Ectodermal cell (in vitro differentiated cells): ENCODE measurements around the gene AHDC1.

Source experiments
- H3K27ac ChIP-seq: 2 replicates; pipeline ENCODE4 v1.7.0; 2013; ENCODE audit warnings: mild to moderate bottlenecking, low read depth, low read length; ENCODE audit not compliant: insufficient read depth, poor library complexity, severe bottlenecking
- H3K27me3 ChIP-seq: 2 replicates; pipeline ENCODE4 v1.7.0; 2013; ENCODE audit warnings: mild to moderate bottlenecking, low read length; ENCODE audit not compliant: insufficient read depth, control insufficient read depth, poor library complexity, severe bottlenecking
- H3K36me3 ChIP-seq: one replicate; pipeline ENCODE4 v1.7.0; 2013; ENCODE audit warnings: low read length; ENCODE audit not compliant: control insufficient read depth, insufficient read depth
- H3K4me1 ChIP-seq: one replicate; pipeline ENCODE4 v1.7.0; 2013; ENCODE audit warnings: low read length; ENCODE audit not compliant: control insufficient read depth, insufficient read depth
- H3K4me3 ChIP-seq: 2 replicates; pipeline ENCODE4 v1.7.0; 2013; ENCODE audit warnings: low read depth, low read length, control low read depth; ENCODE audit not compliant: insufficient read depth
- H3K9me3 ChIP-seq: 2 replicates; pipeline ENCODE4 v1.7.0; 2013; ENCODE audit warnings: mild to moderate bottlenecking, low read length, moderate library complexity; ENCODE audit not compliant: control insufficient read depth
- WGBS, 2 experiments: methylation state at CpG; one replicate each; pipeline ENCODE4 v1.1.7; 2013; ENCODE audit warnings: missing lambda C conversion rate in 2 of 2; 5-methylcytosine and 5-hydroxymethylcytosine counted together

AHDC1 gene

DNA sequence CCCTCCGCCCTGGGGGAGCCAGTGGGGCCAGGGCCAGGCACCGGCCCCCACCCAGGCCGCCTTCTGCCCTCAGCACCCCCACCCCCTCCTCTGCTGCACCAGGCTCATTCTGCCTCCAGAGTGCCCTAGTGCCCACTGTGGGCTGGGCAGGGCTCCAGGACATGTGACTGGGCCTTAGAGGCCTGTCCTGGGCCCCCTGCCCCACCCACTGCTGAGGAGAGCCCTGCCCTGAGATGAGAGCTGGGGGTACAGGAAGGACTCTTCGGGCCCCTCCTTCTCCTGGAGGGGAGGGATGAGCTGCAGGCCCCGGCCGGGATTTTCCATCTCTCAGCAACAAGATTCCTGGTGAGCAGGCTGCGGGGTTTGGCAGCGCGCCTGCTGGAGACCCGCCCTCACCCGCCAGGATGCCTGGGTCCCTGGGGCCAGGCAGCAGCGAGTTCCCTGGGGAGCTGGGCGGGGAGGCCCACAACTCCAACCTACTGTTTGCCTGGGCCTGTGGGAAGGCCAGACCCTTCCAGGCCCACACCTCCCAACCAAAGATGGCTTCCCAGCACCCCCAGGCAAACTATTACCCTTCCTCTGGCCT, 14.0 kb downstream of the AHDC1 start:
- Histone ChIP-seq H3K4me1 (peaks cover 58% of the 10 kb centered on the region), H3K36me3 (peaks cover 7% of the 10 kb centered on the region), H3K27ac (no peak overlapping the region), H3K9me3 (no peaks in the 10 kb centered on the region), H3K4me3 (no peak overlapping the region), H3K27me3 (no peaks in the 10 kb centered on the region)
- 62 to 71% methylated on average over 13 of the region's 13 CpGs for WGBS, 2 experiments

DNA sequence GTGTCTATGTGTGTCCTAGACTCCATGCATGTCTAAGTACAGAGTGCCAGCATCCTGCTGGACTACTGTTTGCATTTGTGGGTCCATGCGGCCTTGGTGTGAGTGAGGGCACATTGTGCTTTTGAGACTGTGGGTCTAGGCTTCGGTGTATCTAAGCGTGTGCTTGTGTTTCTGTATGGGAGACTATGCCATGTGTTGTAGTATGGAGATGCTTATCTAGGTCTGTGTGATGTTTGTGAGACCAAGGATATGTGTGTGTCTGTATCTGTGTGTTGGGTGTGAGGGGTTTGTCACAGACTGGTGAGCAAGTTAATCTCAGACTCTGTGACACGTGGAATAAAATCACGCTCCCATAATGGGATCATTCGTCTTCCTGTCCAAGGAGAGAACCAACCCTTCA, 14.5 kb downstream of the AHDC1 start:
- no peaks in the 10 kb centered on the region for H3K9me3 ChIP-seq
- peaks cover 57% of the 10 kb centered on the region for H3K4me1 ChIP-seq
- H3K4me3 ChIP-seq, result no peak overlapping the region
- no peaks in the 10 kb centered on the region for H3K27me3 ChIP-seq
- H3K27ac ChIP-seq, result no peak overlapping the region
- H3K36me3 ChIP-seq, result peaks cover 9% of the 10 kb centered on the region
- WGBS, 2 experiments, result 93 to 96% methylated on average over 6 of the region's 6 CpGs

DNA sequence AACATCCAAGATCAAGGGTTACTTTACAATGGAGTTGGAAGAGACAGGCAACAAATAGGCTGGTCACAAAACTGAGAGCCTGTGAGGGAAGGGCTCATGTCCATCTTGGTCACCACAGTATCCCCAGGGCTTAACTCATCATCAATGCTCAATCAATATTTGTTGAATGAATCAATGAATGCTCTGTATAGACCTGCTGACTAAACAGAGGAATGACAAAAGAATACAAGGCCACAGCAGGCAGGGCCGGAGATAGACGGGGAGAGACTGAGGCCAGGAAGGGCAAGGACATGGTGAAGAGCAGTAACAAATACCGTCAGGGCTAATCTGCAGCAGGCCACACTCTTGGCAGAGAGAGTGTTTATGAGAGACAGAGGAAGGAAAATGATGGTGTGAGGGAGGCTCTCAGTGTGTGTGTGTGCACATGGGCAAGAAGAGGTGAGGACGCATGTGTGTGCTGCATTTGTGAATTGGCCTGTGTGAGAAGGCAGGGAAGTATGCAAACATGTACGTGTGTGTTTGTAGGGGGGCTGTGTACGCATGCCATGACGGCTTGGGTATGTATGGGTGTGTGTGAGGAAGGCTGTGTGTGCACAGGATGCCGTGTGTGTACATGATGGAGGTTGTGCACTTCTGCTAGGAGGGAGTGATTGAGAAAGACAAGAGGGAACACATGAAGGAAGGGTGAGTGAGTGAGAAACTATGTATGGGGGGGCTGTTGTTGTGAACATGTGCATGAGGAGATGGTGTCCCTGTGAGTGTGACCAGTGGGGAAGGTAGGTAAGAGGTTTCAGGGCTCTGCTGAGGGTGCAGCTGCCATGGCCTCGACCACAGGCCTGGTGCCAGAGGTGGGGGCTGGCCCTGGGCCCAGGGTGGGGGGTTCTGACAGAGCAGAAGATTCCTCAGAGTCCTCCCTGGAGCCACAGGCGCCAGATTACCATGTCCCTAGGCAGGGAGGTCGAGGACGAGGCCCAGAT, 15.4 kb downstream of the AHDC1 start:
- WGBS, 2 experiments, result 94% methylated on average over 12 of the region's 12 CpGs
- H3K27me3 ChIP-seq, result no peaks in the 10 kb centered on the region

DNA sequence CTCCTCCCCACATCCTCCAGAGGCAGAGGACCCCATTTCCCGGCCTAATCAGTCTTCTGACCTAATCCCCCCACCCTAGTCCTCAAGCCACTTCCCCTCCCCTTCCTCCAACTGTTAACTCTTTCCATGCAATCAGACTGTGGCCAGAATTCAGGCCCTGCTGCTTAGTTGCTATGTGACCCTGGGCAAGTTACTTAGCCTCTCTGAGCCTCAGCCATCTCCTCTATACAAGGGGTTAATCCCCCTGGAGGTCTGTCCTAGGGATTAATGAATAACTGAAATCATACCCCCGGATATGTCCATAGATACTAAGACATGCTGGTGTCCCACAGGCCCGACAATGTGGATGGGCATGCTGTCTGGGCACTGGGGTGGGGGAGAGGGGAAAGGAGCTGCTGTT, 18.3 kb downstream of the AHDC1 start:
- Histone ChIP-seq H3K4me3 (no peak overlapping the region), H3K27me3 (no peaks in the 10 kb centered on the region), H3K9me3 (no peaks in the 10 kb centered on the region), H3K27ac (no peak overlapping the region), H3K4me1 (peaks cover 24% of the 10 kb centered on the region), H3K36me3 (peaks cover 13% of the 10 kb centered on the region)
- WGBS, 2 experiments, result 76 to 82% methylated on average over 3 of the region's 3 CpGs

More for the DNA sequence above, 15.4 kb downstream of the AHDC1 start:
- no peak overlapping the region for H3K27ac ChIP-seq
- H3K9me3 ChIP-seq, result no peaks in the 10 kb centered on the region
- peaks cover 48% of the 10 kb centered on the region for H3K4me1 ChIP-seq
- H3K36me3 ChIP-seq, result peaks cover 9% of the 10 kb centered on the region
- no peak overlapping the region for H3K4me3 ChIP-seq

DNA sequence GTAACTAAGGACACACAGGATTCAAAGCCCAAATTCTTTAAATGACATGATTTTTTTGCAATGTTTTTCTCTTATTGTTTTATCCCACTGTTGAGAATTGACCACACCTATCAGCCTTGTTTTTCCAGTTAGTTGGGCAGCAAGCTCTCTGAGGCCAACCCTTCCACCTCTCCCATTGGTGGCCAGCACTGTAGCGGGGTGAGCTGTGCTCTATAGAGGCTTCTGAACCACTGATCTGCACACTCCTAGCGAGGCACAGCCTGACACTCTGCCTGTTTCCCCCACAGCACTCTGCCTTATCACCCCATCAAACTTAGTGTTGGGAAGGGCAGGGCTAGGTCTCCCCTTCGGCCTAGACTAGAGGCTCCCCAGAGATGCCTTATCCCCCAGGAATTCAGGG, 19.5 kb downstream of the AHDC1 start:
- H3K4me3 ChIP-seq, result no peak overlapping the region
- H3K27ac ChIP-seq, result no peak overlapping the region
- peaks cover 13% of the 10 kb centered on the region for H3K36me3 ChIP-seq
- peaks cover 14% of the 10 kb centered on the region for H3K4me1 ChIP-seq
- no peaks in the 10 kb centered on the region for H3K27me3 ChIP-seq
- WGBS, 2 experiments, result 92 to 95% methylated on average over 3 of the region's 3 CpGs
- no peaks in the 10 kb centered on the region for H3K9me3 ChIP-seq

DNA sequence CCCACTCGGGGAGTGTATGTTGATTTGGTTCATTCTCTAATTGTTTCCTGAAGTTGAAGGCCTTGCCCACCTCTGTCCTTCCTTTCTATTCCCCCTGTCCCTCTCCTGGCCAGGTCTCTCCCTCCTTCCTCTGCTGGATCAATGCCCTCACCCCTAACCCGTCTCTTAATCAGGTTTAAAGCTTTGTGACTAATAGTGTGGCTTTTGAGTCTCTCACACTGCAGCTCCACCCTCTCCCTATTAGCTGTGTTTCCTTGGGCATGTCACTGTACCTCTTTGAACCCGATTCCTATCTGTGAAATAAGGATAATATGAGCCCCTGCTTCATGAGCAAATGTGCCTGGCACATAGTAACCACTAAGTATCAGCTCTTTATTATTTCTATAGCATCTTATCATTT, 20.5 kb downstream of the AHDC1 start:
- Histone ChIP-seq H3K4me1 (peaks cover 14% of the 10 kb centered on the region), H3K36me3 (peaks cover 13% of the 10 kb centered on the region), H3K9me3 (no peaks in the 10 kb centered on the region), H3K27ac (no peak overlapping the region), H3K27me3 (no peaks in the 10 kb centered on the region), H3K4me3 (no peak overlapping the region)
- WGBS, 2 experiments, result 83 to 90% methylated on average over 3 of the region's 3 CpGs

DNA sequence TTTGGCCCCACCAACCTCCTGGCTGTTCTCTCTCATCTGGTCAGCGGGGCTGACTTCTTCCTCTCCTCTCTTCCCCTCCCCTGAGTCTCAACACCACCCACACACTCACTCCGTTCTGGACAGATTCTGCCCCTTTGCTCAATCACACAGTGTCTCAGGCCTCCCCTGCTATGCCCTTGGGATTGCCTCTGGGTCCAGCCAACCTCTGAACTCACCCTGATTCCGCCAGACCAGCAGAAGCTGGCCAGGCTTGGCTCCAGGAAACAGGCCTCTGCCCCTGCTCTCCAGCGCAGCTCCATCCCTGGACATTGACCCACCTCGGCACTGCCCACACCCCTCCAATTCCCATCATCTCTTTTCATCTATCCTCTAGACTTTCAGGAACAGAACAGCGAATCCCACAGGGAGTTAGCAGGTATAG, 22.1 kb downstream of the AHDC1 start:
- Histone ChIP-seq H3K4me3 (no peak overlapping the region), H3K27ac (no peak overlapping the region), H3K36me3 (peaks cover 9% of the 10 kb centered on the region), H3K27me3 (no peaks in the 10 kb centered on the region), H3K9me3 (no peaks in the 10 kb centered on the region), H3K4me1 (peaks cover 22% of the 10 kb centered on the region)
- WGBS, 2 experiments, result 84 to 85% methylated on average over 6 of the region's 6 CpGs

DNA sequence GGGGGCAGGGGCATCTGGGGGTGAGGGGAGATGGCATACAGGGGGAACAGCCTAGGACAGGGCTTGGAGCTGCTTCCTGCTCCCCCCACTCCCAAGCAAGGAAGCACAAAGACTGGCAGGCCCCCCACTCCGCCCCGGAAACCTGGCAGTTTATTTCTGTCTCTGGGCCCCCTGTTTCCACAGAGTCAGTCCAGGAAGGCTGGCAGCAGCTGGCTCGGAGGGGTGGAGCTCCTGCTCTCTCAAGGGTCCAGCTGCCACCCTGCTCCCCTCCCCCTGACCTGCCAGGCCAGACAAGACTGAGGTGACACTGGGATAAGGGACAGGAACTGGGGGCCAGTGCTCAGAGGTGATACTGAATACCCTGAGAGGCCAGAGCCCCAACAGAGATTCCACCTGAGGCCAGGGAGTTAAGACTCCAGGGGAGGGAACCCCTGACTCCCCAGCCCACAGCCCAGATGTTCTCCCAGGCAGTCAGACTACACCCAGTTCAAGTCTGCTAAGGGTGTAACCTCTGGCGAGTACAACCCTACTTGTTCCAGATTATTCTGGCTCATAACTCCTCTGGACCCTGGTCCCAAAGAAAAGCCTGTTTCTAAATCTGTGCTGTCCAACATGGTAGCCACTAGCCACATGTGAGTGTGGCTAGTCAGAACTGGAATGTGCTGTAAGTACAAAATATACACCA, 26.3 kb downstream of the AHDC1 start:
- H3K27ac ChIP-seq, result peak overlapping the region; percentile 33
- no peaks in the 10 kb centered on the region for H3K9me3 ChIP-seq
- H3K4me3 ChIP-seq, result no peak overlapping the region
- no peaks in the 10 kb centered on the region for H3K27me3 ChIP-seq
- H3K4me1 ChIP-seq, result peaks cover 43% of the 10 kb centered on the region
- peaks cover 5% of the 10 kb centered on the region for H3K36me3 ChIP-seq
- 82 to 86% methylated on average over 4 of the region's 4 CpGs for WGBS, 2 experiments

DNA sequence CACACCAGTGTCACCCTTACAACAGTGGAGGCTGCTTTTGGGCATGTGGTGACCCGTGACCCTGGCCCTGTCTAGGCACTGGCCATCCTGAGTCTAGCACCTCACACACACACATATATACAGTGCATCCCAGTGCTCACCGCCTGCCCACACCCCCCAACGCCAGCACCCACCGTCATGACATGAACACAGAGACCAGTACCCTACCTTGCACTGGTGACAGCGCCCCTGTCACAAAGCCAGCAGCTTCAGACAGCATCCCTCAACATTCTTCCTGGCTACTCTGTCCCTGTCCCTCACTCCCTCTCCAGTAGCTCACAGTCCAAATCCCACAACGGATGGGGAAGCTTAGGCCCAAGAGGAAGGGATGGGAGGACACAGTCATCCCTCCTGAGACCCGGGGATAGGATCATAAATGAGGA, 27.1 kb downstream of the AHDC1 start:
- Histone ChIP-seq H3K9me3 (no peaks in the 10 kb centered on the region), H3K27ac (peak overlapping the region; percentile 36), H3K36me3 (peaks cover 5% of the 10 kb centered on the region), H3K4me1 (peaks cover 51% of the 10 kb centered on the region), H3K27me3 (no peaks in the 10 kb centered on the region), H3K4me3 (no peak overlapping the region)
- WGBS, 2 experiments, result 75% methylated on average over 7 of the region's 7 CpGs

DNA sequence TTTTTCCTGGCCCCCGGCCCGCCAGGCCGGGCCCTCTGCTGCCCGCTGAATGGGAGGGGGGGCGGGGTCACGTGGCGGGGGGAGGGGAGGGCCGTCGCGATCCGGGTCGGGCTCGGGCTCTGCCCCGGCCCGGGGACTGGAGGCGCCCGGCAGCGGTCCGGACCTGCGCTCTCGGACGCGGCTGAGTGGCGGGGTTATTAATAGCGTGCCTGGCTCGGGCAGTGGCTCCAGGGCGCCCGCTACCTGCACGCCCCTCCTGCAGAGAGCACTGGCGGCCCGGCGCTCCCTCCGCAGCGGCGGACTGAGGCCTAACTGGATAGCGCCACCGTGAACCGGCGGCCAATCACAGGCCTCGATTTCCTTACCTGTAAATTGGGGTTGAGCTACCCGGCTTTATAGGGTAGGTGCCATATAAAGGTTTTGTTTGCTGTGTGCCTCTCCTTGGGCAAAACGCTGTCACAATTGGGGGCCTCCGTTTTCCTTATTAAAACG, 28.1 kb downstream of the AHDC1 start:
- Histone ChIP-seq H3K4me1 (peaks cover 61% of the 10 kb centered on the region), H3K9me3 (no peaks in the 10 kb centered on the region), H3K27me3 (no peaks in the 10 kb centered on the region), H3K27ac (peak overlapping the region; percentile 93), H3K36me3 (no peaks in the 10 kb centered on the region), H3K4me3 (peak overlapping the region; percentile 36)
- 1 to 2% methylated on average over 44 of the region's 44 CpGs for WGBS, 2 experiments
